Liver (tissue), 9 donors: ENCODE data around the gene FAM222A. TPM values are rescaled to one million over a fixed set of nuclear protein-coding genes. Genes with fewer than 3 reads are reported as not detected.

Experiments used
- DNase-seq: peaks from one replicate; pipeline ENCODE4 v3.0.0-alpha.2; 2017; ENCODE audit warnings: low spot score
- H3K27ac ChIP-seq, 2 donors: one replicate each; pipeline ENCODE4 v1.7.0; 2013; ENCODE audit warnings: inconsistent platforms in 2 of 2, low read length in 2 of 2, control low read depth in 1 of 2, low read depth in 1 of 2, mild to moderate bottlenecking in 1 of 2
- H3K27me3 ChIP-seq, 4 donors: one replicate each; pipeline versions ENCODE4 v1.6.1 to v1.7.0; 2013; ENCODE audit warnings: low read length in 3 of 4, inconsistent platforms in 1 of 4, mild to moderate bottlenecking in 1 of 4, moderate library complexity in 1 of 4; ENCODE audit not compliant: control insufficient read depth in 4 of 4, insufficient read depth in 4 of 4
- H3K36me3 ChIP-seq, 4 donors: one replicate each; pipeline versions ENCODE4 v1.6.1 to v1.7.0; 2013; ENCODE audit warnings: low read length in 3 of 4, mild to moderate bottlenecking in 3 of 4, low read depth in 1 of 4, moderate library complexity in 1 of 4; ENCODE audit not compliant: control insufficient read depth in 4 of 4, insufficient read depth in 3 of 4
- H3K4me1 ChIP-seq, 4 donors: one replicate each; pipeline versions ENCODE4 v1.6.1 to v1.7.0; 2013; ENCODE audit warnings: low read length in 3 of 4, mild to moderate bottlenecking in 3 of 4, moderate library complexity in 1 of 4; ENCODE audit not compliant: control insufficient read depth in 4 of 4, insufficient read depth in 4 of 4
- H3K4me3 ChIP-seq, 3 donors: one replicate each; pipeline versions ENCODE4 v1.6.1 to v1.7.0; 2013; ENCODE audit warnings: low read length in 3 of 3, control low read depth in 1 of 3, low read depth in 1 of 3, mild to moderate bottlenecking in 1 of 3
- H3K9ac ChIP-seq, 2 donors: one replicate each; pipeline ENCODE4 v1.7.0; 2013; ENCODE audit warnings: low read length in 2 of 2, mild to moderate bottlenecking in 2 of 2, moderate library complexity in 2 of 2, control low read depth in 1 of 2, low read depth in 1 of 2
- H3K9me3 ChIP-seq, 4 donors: one replicate each; pipeline versions ENCODE4 v1.6.1 to v1.7.0; 2013; ENCODE audit warnings: low read length in 3 of 4; ENCODE audit not compliant: control insufficient read depth in 4 of 4
- ATF3 ChIP-seq: IDR thresholded peaks from 2 replicates; pipeline ENCODE4 v1.6.1; 2016; ENCODE audit warnings: antibody characterized with exemption
- CTCF ChIP-seq: fragments of 150-350 bp; IDR thresholded peaks from 2 replicates; pipeline ENCODE4 v1.5.1; 2017; ENCODE audit warnings: improper control_type of control experiment, low read depth, low read length; ENCODE audit not compliant: missing input control
- FOXA1 ChIP-seq: IDR thresholded peaks from 2 replicates; pipeline ENCODE4 v1.6.1; 2016; ENCODE audit warnings: antibody characterized with exemption
- HNF4A ChIP-seq, 2 donors: conservative IDR thresholded peaks; 2 replicates each; pipeline ENCODE4 v1.6.1; 2016; ENCODE audit warnings: antibody characterized with exemption in 2 of 2, mild to moderate bottlenecking in 2 of 2
- NR2F2 ChIP-seq: IDR thresholded peaks from 2 replicates; pipeline ENCODE4 v1.6.1; 2016; ENCODE audit warnings: antibody characterized with exemption
- REST ChIP-seq: IDR thresholded peaks from 2 replicates; pipeline ENCODE4 v1.6.1; 2016; ENCODE audit warnings: antibody characterized with exemption, mild to moderate bottlenecking
- SP1 ChIP-seq: IDR thresholded peaks from 2 replicates; pipeline ENCODE4 v1.6.1; 2018; ENCODE audit warnings: antibody characterized with exemption, mild to moderate bottlenecking
- WGBS: extraction: QIAGEN DNeasy Blood & Tissue Kit; methylation state at CpG from one replicate; pipeline ENCODE4 v1.1.7; 2013; 5-methylcytosine and 5-hydroxymethylcytosine counted together
- polyA plus RNA-seq, 2 donors: library from polyadenylated mRNA; stranded (reverse) in 1 of 2; unstranded in 1 of 2; fragments of 200-250 nt in 1 of 2; fragments of >200 nt in 1 of 2; fragmentation: Nextera tagmentation in 1 of 2; extraction: Ambion mirVana in 1 of 2; gene quantifications; one replicate each; pipeline versions ENCODE4 v1.2.1 to v1.2.3, GENCODE V29; 2013 to 2015
- total RNA-seq, 2 donors: library from RNA; depleted of rRNA; stranded (reverse); fragments of >200 nt; gene quantifications; one replicate each; pipeline ENCODE4 v1.2.3, GENCODE V29; 2014
- donor health status: healthy.
- donor health status: healthy.
- donor health status: healthy.
- donor health status: healthy.
- donor health status: healthy.

The FAM222A gene
- total and polyA plus RNA-seq, 4 donors: 0.97 to 2.2 (median 1.9) TPM

GRCh38 chr12:109695416-109695815 is 18.2 kb upstream of the FAM222A start:
- Histone ChIP-seq H3K9me3 (no peaks in the 10 kb centered on the region), H3K4me1 (no peaks in the 10 kb centered on the region), H3K4me3 (no peak overlapping the region), H3K27me3 (no peaks in the 10 kb centered on the region), H3K27ac (no peak overlapping the region), H3K36me3 (no peaks in the 10 kb centered on the region), H3K9ac (no peak overlapping the region)
- no peak for DNase-seq
- TF ChIP-seq SP1 (no peak), HNF4A (conservative IDR thresholded peaks at IDR 0.05) (no peak), ATF3 (no peak), REST (no peak)
- 89% methylated on average over 12 of the region's 12 CpGs for WGBS

GRCh38 chr12:109695961-109696461 is 17.6 kb upstream of the FAM222A start:
- DNase-seq: no peak
- no peak overlapping the region for H3K9ac ChIP-seq
- TF ChIP-seq FOXA1 (no peak), REST (no peak), HNF4A (conservative IDR thresholded peaks at IDR 0.05) (no peak)

GRCh38 chr12:109696485-109697269 is 16.9 kb upstream of the FAM222A start:
- no peak for DNase-seq
- Histone ChIP-seq H3K9ac (no peak overlapping the region), H3K9me3 (no peaks in the 10 kb centered on the region), H3K4me1 (no peaks in the 10 kb centered on the region), H3K36me3 (no peaks in the 10 kb centered on the region), H3K27ac (no peak overlapping the region), H3K27me3 (no peaks in the 10 kb centered on the region), H3K4me3 (no peak overlapping the region)
- no peak for TF ChIP-seq NR2F2
- TF ChIP-seq CTCF: no peak
- no peak for TF ChIP-seq SP1
- 66% methylated on average over 6 of the region's 6 CpGs for WGBS

More at GRCh38 chr12:109695961-109696461, 17.6 kb upstream of the FAM222A start:
- WGBS: 76% methylated on average over 6 of the region's 6 CpGs
- no peaks in the 10 kb centered on the region for H3K27me3 ChIP-seq
- no peak overlapping the region for H3K27ac ChIP-seq
- H3K36me3 ChIP-seq: no peaks in the 10 kb centered on the region
- H3K4me3 ChIP-seq: no peak overlapping the region
- H3K4me1 ChIP-seq: no peaks in the 10 kb centered on the region
- H3K9me3 ChIP-seq: no peaks in the 10 kb centered on the region
